ENCODE data around the gene CRCP. TPM values are rescaled to one million over a fixed set of nuclear protein-coding genes. Genes with fewer than 3 reads are reported as not detected.

The CRCP gene
- total and polyA plus RNA-seq, 4 donors = 13.0 to 52.6 (median 18.4) TPM

DNA sequence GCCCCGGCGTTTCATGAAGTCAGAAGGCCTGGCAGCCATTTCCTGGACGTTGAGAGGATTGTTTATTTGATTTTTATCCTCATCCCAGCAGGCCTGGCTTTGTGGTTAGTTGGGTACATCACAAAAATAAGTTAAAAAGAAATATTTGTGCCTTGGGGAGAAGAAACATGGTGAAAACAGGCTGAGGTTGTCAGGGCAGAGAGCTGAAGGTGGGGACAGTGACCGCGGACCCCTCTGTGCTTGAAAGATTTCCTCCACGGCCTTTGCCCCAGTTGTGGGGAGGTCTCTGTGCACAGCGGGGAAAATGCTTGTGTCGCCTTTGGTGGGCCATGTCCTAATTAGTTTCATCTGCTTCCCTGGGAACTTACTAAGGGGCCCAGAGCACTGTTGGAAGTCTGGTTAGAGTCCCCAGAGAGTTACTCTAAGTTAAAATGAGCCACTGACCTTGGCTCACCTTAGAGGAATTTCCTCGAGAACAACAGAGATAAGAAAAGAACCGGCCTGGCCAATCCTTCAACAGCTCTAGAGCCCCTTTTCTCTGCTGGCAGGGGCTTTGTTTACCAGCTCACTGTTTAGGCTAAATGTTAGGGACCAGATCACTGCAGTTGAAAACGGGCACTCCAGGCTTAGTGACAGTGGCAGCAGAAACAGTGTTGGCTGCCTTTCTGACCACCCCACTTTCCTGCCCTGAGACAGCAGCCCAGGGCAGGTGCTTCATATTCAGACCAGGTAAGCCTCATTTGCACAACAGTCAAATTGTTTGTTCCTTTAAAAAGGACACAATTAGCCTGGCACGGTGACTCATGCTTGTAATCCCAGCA, 37.9 kb downstream of the CRCP start:
- H3K27ac ChIP-seq (ENCODE audit: low read depth in 1 of 2, low read length in 2 of 2) = peak overlapping the region; percentile 75 to 97
- H3K36me3 ChIP-seq (ENCODE audit: control insufficient read depth in 4 of 4, insufficient read depth in 3 of 4, low read depth in 1 of 4, low read length in 3 of 4) = peaks cover 3 to 32% (median 15%) of the 10 kb centered on the region in 4 donors
- H3K9me3 ChIP-seq (ENCODE audit: control insufficient read depth in 4 of 4, low read length in 3 of 4) = no peaks in the 10 kb centered on the region
- 64% methylated on average over 12 of the region's 12 CpGs for WGBS
- H3K4me3 ChIP-seq (ENCODE audit: low read depth in 1 of 3, low read length in 3 of 3) = no peak overlapping the region
- H3K4me1 ChIP-seq (ENCODE audit: control insufficient read depth in 4 of 4, insufficient read depth in 4 of 4, low read length in 3 of 4) = peaks cover 10 to 35% (median 21%) of the 10 kb centered on the region in 4 donors
- H3K27me3 ChIP-seq (ENCODE audit: control insufficient read depth in 4 of 4, insufficient read depth in 4 of 4, low read length in 3 of 4) = no peaks in the 10 kb centered on the region
- DNase-seq (ENCODE audit: low spot score) = no peak
- H3K9ac ChIP-seq (ENCODE audit: low read depth in 1 of 2, low read length in 2 of 2) = peak overlapping the region in 1 of 2 donors; percentile 58
- TF ChIP-seq FOXA1 (IDR thresholded peaks at IDR 0.05) (no peak), HNF4A (conservative IDR thresholded peaks at IDR 0.05) (no peak), NR2F2 (IDR thresholded peaks at IDR 0.05) (peak; percentile 48), SP1 (IDR thresholded peaks at IDR 0.05) (no peak), RXRA (IDR thresholded peaks at IDR 0.05) (peak in 1 of 2 donors; percentile 13), JUND (IDR thresholded peaks at IDR 0.05) (peak in 1 of 2 donors; percentile 34), RAD21 (IDR thresholded peaks at IDR 0.05) (no peak), TAF1 (conservative IDR thresholded peaks at IDR 0.05) (no peak), FOXA2 (IDR thresholded peaks at IDR 0.05) (no peak), HNF4G (IDR thresholded peaks at IDR 0.05) (no peak), GABPA (IDR thresholded peaks at IDR 0.05 in 1 of 2, conservative IDR thresholded peaks at IDR 0.05 in 1 of 2) (no peak), CTCF (IDR thresholded peaks at IDR 0.05; ENCODE audit: low read depth, low read length, missing input control) (no peak), YY1 (IDR thresholded peaks at IDR 0.05) (no peak), EGR1 (IDR thresholded peaks at IDR 0.05; ENCODE audit: low read depth in 2 of 2) (no peak), MAX (IDR thresholded peaks at IDR 0.05) (no peak)
- TF ChIP-seq, protein P1, sequence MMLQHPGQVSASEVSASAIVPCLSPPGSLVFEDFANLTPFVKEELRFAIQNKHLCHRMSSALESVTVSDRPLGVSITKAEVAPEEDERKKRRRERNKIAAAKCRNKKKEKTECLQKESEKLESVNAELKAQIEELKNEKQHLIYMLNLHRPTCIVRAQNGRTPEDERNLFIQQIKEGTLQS (IDR thresholded peaks at IDR 0.05) = no peak
- TF ChIP-seq, protein P2, sequence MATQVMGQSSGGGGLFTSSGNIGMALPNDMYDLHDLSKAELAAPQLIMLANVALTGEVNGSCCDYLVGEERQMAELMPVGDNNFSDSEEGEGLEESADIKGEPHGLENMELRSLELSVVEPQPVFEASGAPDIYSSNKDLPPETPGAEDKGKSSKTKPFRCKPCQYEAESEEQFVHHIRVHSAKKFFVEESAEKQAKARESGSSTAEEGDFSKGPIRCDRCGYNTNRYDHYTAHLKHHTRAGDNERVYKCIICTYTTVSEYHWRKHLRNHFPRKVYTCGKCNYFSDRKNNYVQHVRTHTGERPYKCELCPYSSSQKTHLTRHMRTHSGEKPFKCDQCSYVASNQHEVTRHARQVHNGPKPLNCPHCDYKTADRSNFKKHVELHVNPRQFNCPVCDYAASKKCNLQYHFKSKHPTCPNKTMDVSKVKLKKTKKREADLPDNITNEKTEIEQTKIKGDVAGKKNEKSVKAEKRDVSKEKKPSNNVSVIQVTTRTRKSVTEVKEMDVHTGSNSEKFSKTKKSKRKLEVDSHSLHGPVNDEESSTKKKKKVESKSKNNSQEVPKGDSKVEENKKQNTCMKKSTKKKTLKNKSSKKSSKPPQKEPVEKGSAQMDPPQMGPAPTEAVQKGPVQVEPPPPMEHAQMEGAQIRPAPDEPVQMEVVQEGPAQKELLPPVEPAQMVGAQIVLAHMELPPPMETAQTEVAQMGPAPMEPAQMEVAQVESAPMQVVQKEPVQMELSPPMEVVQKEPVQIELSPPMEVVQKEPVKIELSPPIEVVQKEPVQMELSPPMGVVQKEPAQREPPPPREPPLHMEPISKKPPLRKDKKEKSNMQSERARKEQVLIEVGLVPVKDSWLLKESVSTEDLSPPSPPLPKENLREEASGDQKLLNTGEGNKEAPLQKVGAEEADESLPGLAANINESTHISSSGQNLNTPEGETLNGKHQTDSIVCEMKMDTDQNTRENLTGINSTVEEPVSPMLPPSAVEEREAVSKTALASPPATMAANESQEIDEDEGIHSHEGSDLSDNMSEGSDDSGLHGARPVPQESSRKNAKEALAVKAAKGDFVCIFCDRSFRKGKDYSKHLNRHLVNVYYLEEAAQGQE (IDR thresholded peaks at IDR 0.05) = no peak
- TF ChIP-seq, protein P3, sequence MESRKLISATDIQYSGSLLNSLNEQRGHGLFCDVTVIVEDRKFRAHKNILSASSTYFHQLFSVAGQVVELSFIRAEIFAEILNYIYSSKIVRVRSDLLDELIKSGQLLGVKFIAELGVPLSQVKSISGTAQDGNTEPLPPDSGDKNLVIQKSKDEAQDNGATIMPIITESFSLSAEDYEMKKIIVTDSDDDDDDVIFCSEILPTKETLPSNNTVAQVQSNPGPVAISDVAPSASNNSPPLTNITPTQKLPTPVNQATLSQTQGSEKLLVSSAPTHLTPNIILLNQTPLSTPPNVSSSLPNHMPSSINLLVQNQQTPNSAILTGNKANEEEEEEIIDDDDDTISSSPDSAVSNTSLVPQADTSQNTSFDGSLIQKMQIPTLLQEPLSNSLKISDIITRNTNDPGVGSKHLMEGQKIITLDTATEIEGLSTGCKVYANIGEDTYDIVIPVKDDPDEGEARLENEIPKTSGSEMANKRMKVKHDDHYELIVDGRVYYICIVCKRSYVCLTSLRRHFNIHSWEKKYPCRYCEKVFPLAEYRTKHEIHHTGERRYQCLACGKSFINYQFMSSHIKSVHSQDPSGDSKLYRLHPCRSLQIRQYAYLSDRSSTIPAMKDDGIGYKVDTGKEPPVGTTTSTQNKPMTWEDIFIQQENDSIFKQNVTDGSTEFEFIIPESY (IDR thresholded peaks at IDR 0.05) = no peak

All from liver (tissue), 9 donors.